Activated CD4-positive, alpha-beta T cell treated with anti-CD3 and anti-CD28 coated beads for 36 hours (primary cell): Measurements from ENCODE around the gene RPS23. TPM values are rescaled to one million over a fixed set of nuclear protein-coding genes. Genes with fewer than 3 reads are reported as not detected.
"Not testable (repeated sequence)": the region's sequence is repeated elsewhere in the genome, so short reads cannot be mapped to it uniquely, and the experiment has no call there.

Experiments
- ATAC-seq: fragments of 200-7000 bp; cut with Tn5 transposase; one replicate; pipeline ENCODE4 v1.10.0; 2021; ENCODE audit warnings: mild to moderate bottlenecking, moderate library complexity
- CTCF ChIA-PET: fragments of 350-600 bp; sonication (Branson Sonifier 250); formaldehyde crosslinking; loops from one replicate; lab custom pipeline; 2021; ENCODE audit warnings: antibody characterized with exemption; lab: Charles Lee
- POLR2A ChIA-PET: fragments of 350-600 bp; sonication (Branson Sonifier 250); formaldehyde crosslinking; loops from one replicate; lab custom pipeline; 2021; ENCODE audit warnings: antibody characterized with exemption, inconsistent platforms; lab: Charles Lee
- DNase-seq: peaks from one replicate; pipeline ENCODE4 v3.0.0-alpha.2; 2020
- H3K27ac Mint-ChIP-seq: one replicate; pipeline ENCODE4 v1.8.0; 2021; ENCODE audit warnings: mixed read lengths
- H3K27me3 Mint-ChIP-seq: one replicate; pipeline ENCODE4 v1.8.0; 2021; ENCODE audit warnings: mixed read lengths
- H3K36me3 Mint-ChIP-seq: one replicate; pipeline ENCODE4 v1.8.0; 2021; ENCODE audit warnings: low read depth, mixed read lengths
- H3K4me1 Mint-ChIP-seq: one replicate; pipeline ENCODE4 v1.8.0; 2021; ENCODE audit warnings: mixed read lengths
- H3K4me3 Mint-ChIP-seq: one replicate; pipeline ENCODE4 v1.8.0; 2021; ENCODE audit warnings: mild to moderate bottlenecking, moderate library complexity, mixed read lengths
- H3K9me3 Mint-ChIP-seq: one replicate; pipeline ENCODE4 v1.8.0; 2021; ENCODE audit warnings: low read depth, mixed read lengths
- intact Hi-C, 2 experiments: fragments of 100-400 bp; cut with DNase I in 1 of 2; cut with micrococcal nuclease in 1 of 2; formaldehyde crosslinking; loops; one replicate each; pipeline versions ENCODE4 v1.14.2 to v1.15.1; 2022 to 2024; cut with DNase I, micrococcal nuclease
- total RNA-seq, 2 experiments: library from RNA; stranded (reverse); gene quantifications; one replicate each; pipeline ENCODE4 v1.2.3, GENCODE V29; 2021

The RPS23 gene
- total RNA-seq, 2 experiments from 2014 or later: 2,831 to 3,226 TPM

GRCh38 chr5:82290005-82290404 is 11.9 kb upstream of the RPS23 start:
- no peaks in the 10 kb centered on the region for H3K4me1 Mint-ChIP-seq
- no peak overlapping the region for H3K27ac Mint-ChIP-seq
- DNase-seq (no peak), ATAC-seq (no peak)
- intact Hi-C loops: no loop called here
- no peak overlapping the region for H3K4me3 Mint-ChIP-seq
- no peaks in the 10 kb centered on the region for H3K36me3 Mint-ChIP-seq
- no peaks in the 10 kb centered on the region for H3K9me3 Mint-ChIP-seq
- CTCF ChIA-PET: no interaction called here
- H3K27me3 Mint-ChIP-seq: no peaks in the 10 kb centered on the region
- POLR2A ChIA-PET: no interaction called here

- no peaks in the 10 kb centered on the region for H3K36me3 Mint-ChIP-seq
Measured at GRCh38 chr5:82287625-82288024, 9.5 kb upstream of the RPS23 start.

GRCh38 chr5:82285206-82285605 is 7.1 kb upstream of the RPS23 start:
- DNase-seq: no peak
- intact Hi-C loops: no loop called here

More at GRCh38 chr5:82287625-82288024, 9.5 kb upstream of the RPS23 start:
- ATAC-seq (no peak), DNase-seq (no peak)
- ChIA-PET POLR2A (no interaction called here), CTCF (interaction anchor here (0.7 to 1.2 kb wide), 2 partner anchors 22 to 349 kb away, joined by 3 read pairs; no protein-coding TSS in a partner anchor)
- Mint-ChIP-seq H3K9me3 (no peaks in the 10 kb centered on the region), H3K4me3 (no peak overlapping the region), H3K27ac (no peak overlapping the region), H3K4me1 (no peaks in the 10 kb centered on the region), H3K27me3 (no peaks in the 10 kb centered on the region)
- intact Hi-C loops: no loop called here

GRCh38 chr5:82283893-82284292 is 5.7 kb upstream of the RPS23 start:
- intact Hi-C loops: no loop called here
- no peak overlapping the region for H3K27ac Mint-ChIP-seq
- CTCF ChIA-PET: no interaction called here
- no peak for ATAC-seq
- no peaks in the 10 kb centered on the region for H3K36me3 Mint-ChIP-seq
- no peak overlapping the region for H3K4me3 Mint-ChIP-seq
- POLR2A ChIA-PET: no interaction called here
- no peak for DNase-seq
- no peaks in the 10 kb centered on the region for H3K9me3 Mint-ChIP-seq
- H3K27me3 Mint-ChIP-seq: no peaks in the 10 kb centered on the region
- peaks cover 20% of the 10 kb centered on the region for H3K4me1 Mint-ChIP-seq

More at GRCh38 chr5:82285206-82285605, 7.1 kb upstream of the RPS23 start:
- Mint-ChIP-seq H3K9me3 (no peaks in the 10 kb centered on the region), H3K27me3 (no peaks in the 10 kb centered on the region), H3K36me3 (no peaks in the 10 kb centered on the region), H3K4me1 (peaks cover 10% of the 10 kb centered on the region), H3K27ac (no peak overlapping the region), H3K4me3 (no peak overlapping the region)
- ChIA-PET CTCF (no interaction called here), POLR2A (no interaction called here)
- ATAC-seq: no peak

- no peaks in the 10 kb centered on the region for H3K9me3 Mint-ChIP-seq
- CTCF ChIA-PET: interaction anchor here (0.5 to 1.7 kb wide), 6 partner anchors 18 to 571 kb away, joined by 3 to 4 read pairs (median 4); no protein-coding TSS in a partner anchor
- peak overlapping the region; percentile 99 for H3K27ac Mint-ChIP-seq
- POLR2A ChIA-PET: interaction anchor here (1.5 kb wide), 1 partner anchor 528 kb away, joined by 8 read pairs; the partner anchor contains the start of gene SSBP2
- intact Hi-C loops: loop anchor here (1.0 to 10.0 kb wide), 10 partner anchors 78 to 1872 kb away; partner anchors contain the start of genes ATG10 (in 2 of the 2), TMEM167A (in 2 of the 2), XRCC4 (in 2 of the 2) and DHFR (in 1 of the 2)
- peaks cover 43% of the 10 kb centered on the region for H3K36me3 Mint-ChIP-seq
- H3K27me3 Mint-ChIP-seq: no peaks in the 10 kb centered on the region
- peak overlapping the region; percentile 86 for H3K4me3 Mint-ChIP-seq
- DNase-seq: no peak
- no peak for ATAC-seq
- H3K4me1 Mint-ChIP-seq: peaks cover 41% of the 10 kb centered on the region
Measured at GRCh38 chr5:82278711-82279370, 687 bp upstream of the RPS23 start.

GRCh38 chr5:82277613-82277986 is 554 bp downstream of the RPS23 start:
- H3K4me3 Mint-ChIP-seq: peak overlapping the region; percentile 86
- intact Hi-C loops: loop anchor here (5.0 to 10.0 kb wide), 3 partner anchors 305 to 1870 kb away; partner anchors contain the start of genes ATG10 (in 1 of the 2), DHFR (in 1 of the 2), MSH3 (in 1 of the 2) and ZFYVE16 (in 1 of the 2)
- H3K4me1 Mint-ChIP-seq: peaks cover 52% of the 10 kb centered on the region
- peaks cover 51% of the 10 kb centered on the region for H3K36me3 Mint-ChIP-seq
- CTCF ChIA-PET: interaction anchor here (1.0 to 1.7 kb wide), 2 partner anchors 34 to 177 kb away, joined by 3 to 4 read pairs; no protein-coding TSS in a partner anchor
- no peak for DNase-seq
- ATAC-seq: no peak
- POLR2A ChIA-PET: interaction anchor here (1.5 kb wide), 1 partner anchor 527 kb away, joined by 8 read pairs; the partner anchor contains the start of gene SSBP2
- peak overlapping the region; percentile 99 for H3K27ac Mint-ChIP-seq
- no peaks in the 10 kb centered on the region for H3K27me3 Mint-ChIP-seq
- no peaks in the 10 kb centered on the region for H3K9me3 Mint-ChIP-seq

- Mint-ChIP-seq H3K4me1 (peaks cover 54% of the 10 kb centered on the region), H3K27ac (peak overlapping the region; percentile 99), H3K9me3 (no peaks in the 10 kb centered on the region), H3K27me3 (no peaks in the 10 kb centered on the region), H3K4me3 (peak overlapping the region; percentile 86), H3K36me3 (peaks cover 53% of the 10 kb centered on the region)
- ChIA-PET CTCF (interaction anchor here (0.7 to 1.7 kb wide), 3 partner anchors 35 to 176 kb away, joined by 3 to 4 read pairs (median 4); no protein-coding TSS in a partner anchor), POLR2A (no interaction called here)
- intact Hi-C loops: loop anchor here (5.0 to 10.0 kb wide), 3 partner anchors 305 to 1870 kb away; partner anchors contain the start of genes ATG10 (in 1 of the 2), DHFR (in 1 of the 2), MSH3 (in 1 of the 2) and ZFYVE16 (in 1 of the 2)
- no peak for ATAC-seq
- no peak for DNase-seq
Measured at GRCh38 chr5:82276800-82277612, 1.1 kb downstream of the RPS23 start.

GRCh38 chr5:82275216-82275664 is 2.9 kb downstream of the RPS23 start:
- Mint-ChIP-seq H3K4me3 (no peak overlapping the region), H3K4me1 (peaks cover 45% of the 10 kb centered on the region), H3K27me3 (no peaks in the 10 kb centered on the region), H3K9me3 (no peaks in the 10 kb centered on the region), H3K27ac (peak overlapping the region; percentile 43), H3K36me3 (peaks cover 59% of the 10 kb centered on the region)
- ChIA-PET CTCF (interaction anchor here (1.0 kb wide), 1 partner anchor 35 kb away, joined by 3 read pairs; no protein-coding TSS in a partner anchor), POLR2A (interaction anchor here (0.9 to 1.2 kb wide), 2 partner anchors 105 to 424 kb away, joined by 3 read pairs; no protein-coding TSS in a partner anchor)
- no peak for ATAC-seq
- DNase-seq: no peak
- intact Hi-C loops: loop anchor here (5.0 to 10.0 kb wide), 3 partner anchors 303 to 1868 kb away; partner anchors contain the start of genes ATG10 (in 1 of the 2), DHFR (in 1 of the 2), MSH3 (in 1 of the 2) and ZFYVE16 (in 1 of the 2)

- peaks cover 65% of the 10 kb centered on the region for H3K36me3 Mint-ChIP-seq
- no peaks in the 10 kb centered on the region for H3K27me3 Mint-ChIP-seq
- peak overlapping the region; percentile 43 for H3K27ac Mint-ChIP-seq
- H3K9me3 Mint-ChIP-seq: no peaks in the 10 kb centered on the region
- no peak overlapping the region for H3K4me3 Mint-ChIP-seq
- ATAC-seq (no peak), DNase-seq (peak; percentile 17)
- peaks cover 39% of the 10 kb centered on the region for H3K4me1 Mint-ChIP-seq
- POLR2A ChIA-PET: interaction anchor here (0.6 to 1.2 kb wide), 3 partner anchors 22 to 423 kb away, joined by 3 read pairs; no protein-coding TSS in a partner anchor
- CTCF ChIA-PET: interaction anchor here (1.0 kb wide), 1 partner anchor 36 kb away, joined by 3 read pairs; no protein-coding TSS in a partner anchor
- intact Hi-C loops: loop anchor here (5.0 to 10.0 kb wide), 3 partner anchors 302 to 1867 kb away; partner anchors contain the start of genes ATG10 (in 1 of the 2), DHFR (in 1 of the 2), MSH3 (in 1 of the 2) and ZFYVE16 (in 1 of the 2)
Measured at GRCh38 chr5:82274343-82275211, 3.6 kb downstream of the RPS23 start.

GRCh38 chr5:82273426-82273825 is 4.7 kb downstream of the RPS23 start:
- H3K9me3 Mint-ChIP-seq, H3K27me3 Mint-ChIP-seq, ATAC-seq, CTCF ChIA-PET, H3K4me3 Mint-ChIP-seq, DNase-seq: not testable (repeated sequence)
- POLR2A ChIA-PET: interaction anchor here (0.6 kb wide), 1 partner anchor 102 kb away, joined by 6 read pairs; no protein-coding TSS in a partner anchor
- intact Hi-C loops: loop anchor here in 1 of 2 experiments (10.0 kb wide), 1 partner anchor 1619 kb away; the partner anchor contains the start of genes DHFR and MSH3
- H3K27ac Mint-ChIP-seq: peak overlapping the region; percentile 70
- peaks cover 35% of the 10 kb centered on the region for H3K4me1 Mint-ChIP-seq
- peaks cover 72% of the 10 kb centered on the region for H3K36me3 Mint-ChIP-seq
